Activated T-cell treated with anti-CD3 and anti-CD28 coated beads for 24 hours (primary cell): ENCODE measurements around the gene TRMT1.
A peak's percentile ranks its signal among the peaks of the same experiment; 100 is the strongest.

ENCODE experiments used
- DNase-seq: peaks from one replicate; pipeline ENCODE4 v3.0.0-alpha.2; 2020; ENCODE audit warnings: low read depth

The TRMT1 gene

GRCh38 chr19:13070425-13071140 lies 46.0 kb downstream of the TRMT1 start:
- no peak for DNase-seq

GRCh38 chr19:13069415-13070359 lies 46.9 kb downstream of the TRMT1 start:
- no peak for DNase-seq

GRCh38 chr19:13068085-13068846 lies 48.3 kb downstream of the TRMT1 start:
- DNase-seq: no peak

GRCh38 chr19:13066933-13067807 lies 49.4 kb downstream of the TRMT1 start:
- no peak for DNase-seq

- DNase-seq: no peak
These were observed 50.3 kb downstream of the TRMT1 start for GRCh38 chr19:13066226-13066625.

GRCh38 chr19:13064092-13064489 lies 52.4 kb downstream of the TRMT1 start:
- no peak for DNase-seq

- DNase-seq: no peak
These were observed 53.0 kb downstream of the TRMT1 start for GRCh38 chr19:13063461-13064091.

- no peak for DNase-seq
These were observed 54.2 kb downstream of the TRMT1 start for GRCh38 chr19:13062317-13062716.

- peak; percentile 67 for DNase-seq
These were observed 55.3 kb downstream of the TRMT1 start for GRCh38 chr19:13060964-13061927.

- DNase-seq: no peak
These were observed 56.1 kb downstream of the TRMT1 start for GRCh38 chr19:13060233-13060963.

- no peak for DNase-seq
These were observed 57.4 kb downstream of the TRMT1 start for GRCh38 chr19:13058951-13059660.

GRCh38 chr19:13057744-13058143 lies 58.8 kb downstream of the TRMT1 start:
- DNase-seq: no peak

GRCh38 chr19:13057147-13057572 lies 59.4 kb downstream of the TRMT1 start:
- DNase-seq: no peak

- DNase-seq: no peak
These were observed 60.4 kb downstream of the TRMT1 start for GRCh38 chr19:13056052-13056660.

- DNase-seq: no peak
These were observed 61.1 kb downstream of the TRMT1 start for GRCh38 chr19:13055213-13056051.
